Jurkat, Clone E6-1 (cell line): ENCODE results near the gene MRGPRX2. TPM values are rescaled to one million over a fixed set of nuclear protein-coding genes. Genes with fewer than 3 reads are reported as not detected.

Experiments
- DNase-seq: peaks from one replicate; pipeline ENCODE4 v3.0.0-alpha.2; 2011; ENCODE audit warnings: low read depth, low spot score
- H3K4me3 ChIP-seq: 2 replicates; pipeline ENCODE4 v1.5.1; 2011; ENCODE audit warnings: mild to moderate bottlenecking, low read length, control low read depth, moderate library complexity
- polyA plus RNA-seq: library from polyadenylated mRNA; unstranded; fragments of >200 nt; gene quantifications from one replicate; pipeline ENCODE4 v1.2.1, GENCODE V29; 2012; ENCODE audit warnings: missing spikeins; ENCODE audit not compliant: insufficient read length, insufficient read depth

MRGPRX2 gene
- not detected for polyA plus RNA-seq

GRCh38 chr11:19060629-19061028 is at the start of gene MRGPRX2:
TSS of gene MRGPRX2 (minus strand) at chr11:19060717. CDS start at chr11:19056402, 4,315 bp downstream.
- no peak within 1 kb of the TSS for H3K4me3 ChIP-seq
- peak; percentile 74 for DNase-seq

GRCh38 chr11:19110295-19110694 is 49.8 kb upstream of the MRGPRX2 start:
- no peak for DNase-seq

GRCh38 chr11:19107125-19107524 is 46.6 kb upstream of the MRGPRX2 start:
- no peak for DNase-seq

More at GRCh38 chr11:19110295-19110694, 49.8 kb upstream of the MRGPRX2 start:
- no peak overlapping the region for H3K4me3 ChIP-seq

GRCh38 chr11:19105011-19105410 is 44.5 kb upstream of the MRGPRX2 start:
- DNase-seq = no peak

More at GRCh38 chr11:19107125-19107524, 46.6 kb upstream of the MRGPRX2 start:
- H3K4me3 ChIP-seq = no peak overlapping the region

GRCh38 chr11:19102521-19102900 is 42.0 kb upstream of the MRGPRX2 start:
- no peak overlapping the region for H3K4me3 ChIP-seq
- no peak for DNase-seq

More at GRCh38 chr11:19105011-19105410, 44.5 kb upstream of the MRGPRX2 start:
- no peak overlapping the region for H3K4me3 ChIP-seq

GRCh38 chr11:19101796-19102520 is 41.4 kb upstream of the MRGPRX2 start:
- no peak for DNase-seq
- H3K4me3 ChIP-seq = no peak overlapping the region

- H3K4me3 ChIP-seq = no peak overlapping the region
- DNase-seq = no peak
Observed at GRCh38 chr11:19100885-19101284, 40.4 kb upstream of the MRGPRX2 start.

- no peak overlapping the region for H3K4me3 ChIP-seq
- DNase-seq = no peak
Observed at GRCh38 chr11:19099093-19099492, 38.6 kb upstream of the MRGPRX2 start.

- no peak overlapping the region for H3K4me3 ChIP-seq
Observed at GRCh38 chr11:19094859-19095258, 34.3 kb upstream of the MRGPRX2 start.

GRCh38 chr11:19093976-19094375 is 33.5 kb upstream of the MRGPRX2 start:
- H3K4me3 ChIP-seq = no peak overlapping the region
- no peak for DNase-seq

More at GRCh38 chr11:19094859-19095258, 34.3 kb upstream of the MRGPRX2 start:
- DNase-seq = no peak

- H3K4me3 ChIP-seq = no peak overlapping the region
- DNase-seq = no peak
Observed at GRCh38 chr11:19092850-19093249, 32.3 kb upstream of the MRGPRX2 start.

GRCh38 chr11:19092342-19092741 is 31.8 kb upstream of the MRGPRX2 start:
- no peak overlapping the region for H3K4me3 ChIP-seq
- no peak for DNase-seq

GRCh38 chr11:19091366-19091765 is 30.8 kb upstream of the MRGPRX2 start:
- H3K4me3 ChIP-seq = no peak overlapping the region
- DNase-seq = no peak

GRCh38 chr11:19089421-19089820 is 28.9 kb upstream of the MRGPRX2 start:
- H3K4me3 ChIP-seq = no peak overlapping the region
- DNase-seq = no peak

GRCh38 chr11:19088791-19089190 is 28.3 kb upstream of the MRGPRX2 start:
- no peak overlapping the region for H3K4me3 ChIP-seq

GRCh38 chr11:19087658-19088057 is 27.1 kb upstream of the MRGPRX2 start:
- no peak overlapping the region for H3K4me3 ChIP-seq
- no peak for DNase-seq

More at GRCh38 chr11:19088791-19089190, 28.3 kb upstream of the MRGPRX2 start:
- no peak for DNase-seq

- no peak for DNase-seq
- H3K4me3 ChIP-seq = no peak overlapping the region
Observed at GRCh38 chr11:19084661-19085315, 24.3 kb upstream of the MRGPRX2 start.

GRCh38 chr11:19083166-19083565 is 22.6 kb upstream of the MRGPRX2 start:
- no peak for DNase-seq
- no peak overlapping the region for H3K4me3 ChIP-seq

GRCh38 chr11:19080579-19080993 is 20.1 kb upstream of the MRGPRX2 start:
- no peak overlapping the region for H3K4me3 ChIP-seq
- no peak for DNase-seq

GRCh38 chr11:19079643-19080440 is 19.3 kb upstream of the MRGPRX2 start:
- no peak for DNase-seq

More at GRCh38 chr11:19079643-19080440, 19.3 kb upstream of the MRGPRX2 start:
- H3K4me3 ChIP-seq = no peak overlapping the region
